SHP77 (cell line): ENCODE results near the gene LRRC66.

Experiments
- DNase-seq, 2 experiments: peaks; one replicate each; lab custom pipeline; 2025; lab: John Stamatoyannopoulos, UW

The LRRC66 gene

DNA sequence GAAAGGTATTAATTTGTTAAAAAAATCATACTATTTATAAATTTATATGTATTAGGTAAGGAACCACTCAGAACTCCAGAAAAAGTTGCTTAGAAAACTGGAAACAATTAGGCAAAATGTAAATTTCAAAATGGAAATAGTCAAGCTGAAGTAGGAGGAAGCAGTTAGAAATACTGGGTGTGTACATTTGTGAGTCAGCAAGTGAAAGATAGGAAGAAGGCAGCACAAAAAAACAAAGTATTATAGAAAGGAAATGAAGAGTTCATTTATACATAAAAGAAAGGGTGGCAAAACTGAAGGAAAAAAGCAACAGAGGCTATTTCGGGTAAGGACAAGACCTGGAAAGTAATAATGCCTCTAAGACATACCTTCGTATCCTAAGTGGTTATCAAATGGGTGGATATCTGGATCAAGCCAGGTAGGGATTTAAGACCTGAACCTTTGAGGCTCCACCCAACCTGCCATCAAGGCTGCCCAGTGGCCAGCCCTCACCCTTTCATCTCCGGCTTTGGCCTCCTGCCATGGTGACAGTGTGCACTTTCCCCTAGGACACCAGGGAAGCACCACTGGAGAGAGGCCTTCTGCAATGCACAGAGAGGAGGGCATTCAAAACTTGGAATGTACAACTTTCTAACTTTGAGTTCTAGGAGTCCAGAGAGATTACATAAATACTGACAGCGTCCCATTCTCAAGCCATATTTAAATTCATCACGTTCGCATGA is at the start of gene LRRC66:
Gene LRRC66 (minus strand): TSS at position 428 of the 722 bp plus-strand sequence. CDS start 2,750 bp downstream, outside the sequence.
- no peak for DNase-seq

GRCh38 chr4:52069571-52069970 is 49.4 kb upstream of the LRRC66 start:
- DNase-seq = no peak

DNA sequence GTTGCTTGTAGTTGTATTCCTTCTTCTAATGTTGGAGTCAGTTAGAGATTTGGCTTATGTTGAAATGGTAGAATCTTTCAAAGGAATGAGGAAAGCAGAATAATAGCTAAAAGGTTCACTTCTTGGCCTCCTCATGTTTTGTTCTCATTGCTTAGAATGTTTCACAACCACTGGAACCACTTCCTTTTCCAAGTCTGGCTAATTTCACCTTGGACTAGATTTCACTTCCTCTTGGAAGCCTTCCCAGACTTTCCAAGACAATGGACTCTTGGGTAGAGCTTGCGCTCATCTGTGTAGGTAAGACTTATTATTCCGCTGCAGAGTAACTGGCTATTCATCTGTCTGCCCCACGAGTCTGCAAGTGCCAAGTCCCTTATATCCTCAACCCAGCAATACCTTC is 39.2 kb upstream of the LRRC66 start:
- DNase-seq = no peak

DNA sequence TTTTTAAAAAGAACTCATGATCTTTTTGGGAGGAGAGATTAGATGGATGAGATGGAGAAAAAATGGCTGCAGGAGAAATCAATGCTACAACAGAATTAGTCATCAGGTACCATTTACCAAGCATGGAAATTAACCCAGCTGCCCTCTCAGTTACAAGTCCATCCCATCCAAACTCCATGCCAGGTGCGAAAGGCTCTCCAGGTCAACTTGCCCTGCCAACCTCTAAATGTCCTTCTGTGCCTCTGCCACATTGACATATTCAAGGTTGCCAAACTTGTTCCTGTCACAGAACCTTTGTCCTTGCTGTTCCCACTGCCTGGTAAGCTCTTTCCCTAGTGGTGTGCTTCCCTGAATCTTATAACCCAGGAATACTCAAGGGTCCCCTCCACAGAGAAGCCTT is 38.1 kb upstream of the LRRC66 start:
- DNase-seq = no peak

- no peak for DNase-seq
Measured at GRCh38 chr4:52057196-52057595, 37.0 kb upstream of the LRRC66 start.

DNA sequence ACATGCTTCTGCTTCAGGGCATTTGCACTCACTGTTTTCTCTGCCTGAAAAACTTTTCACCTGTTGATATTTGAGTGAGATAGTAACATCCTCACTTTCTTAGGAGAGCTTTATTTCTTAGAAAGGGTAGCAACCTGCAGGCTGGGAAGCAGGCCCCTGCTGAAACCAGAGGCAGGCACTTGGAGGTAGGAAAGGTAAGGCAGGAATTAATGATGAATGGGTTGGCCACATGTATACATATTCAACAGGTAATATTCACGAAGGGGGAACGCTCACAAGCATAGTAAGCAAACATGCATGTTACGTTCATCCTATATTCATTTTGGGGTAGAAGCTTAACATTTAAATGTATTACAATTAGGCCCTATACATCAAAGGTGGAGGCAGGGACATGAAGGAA is 34.1 kb upstream of the LRRC66 start:
- DNase-seq = no peak

GRCh38 chr4:52052475-52052780 is 32.3 kb upstream of the LRRC66 start:
- DNase-seq = no peak

GRCh38 chr4:52051615-52052474 is 31.7 kb upstream of the LRRC66 start:
- no peak for DNase-seq

DNA sequence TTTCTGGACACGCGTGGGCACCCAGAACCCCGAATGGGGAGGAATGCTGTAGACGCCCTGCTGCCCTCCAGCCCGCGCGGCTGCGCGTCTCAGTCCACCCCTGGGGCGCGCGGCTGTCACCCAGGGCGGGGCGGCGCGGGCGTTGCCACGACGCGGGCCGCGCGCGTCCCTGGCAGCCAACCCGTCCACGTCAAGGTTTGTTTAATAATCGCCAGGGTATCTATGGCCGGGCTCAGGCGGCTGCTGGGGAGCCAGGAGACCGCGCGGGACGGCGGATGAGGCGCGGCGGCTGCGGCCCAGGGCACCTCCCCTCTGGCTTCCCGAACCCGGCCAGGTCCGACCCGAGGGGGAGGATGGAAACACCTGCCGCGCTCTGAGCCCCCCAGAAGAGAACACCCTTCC is 31.1 kb upstream of the LRRC66 start, which contains the start of gene SPATA18:
Gene SPATA18 (plus strand): TSS at position 92 of the 402 bp plus-strand sequence. CDS start 401 bp downstream, outside the sequence.
- no peak for DNase-seq

DNA sequence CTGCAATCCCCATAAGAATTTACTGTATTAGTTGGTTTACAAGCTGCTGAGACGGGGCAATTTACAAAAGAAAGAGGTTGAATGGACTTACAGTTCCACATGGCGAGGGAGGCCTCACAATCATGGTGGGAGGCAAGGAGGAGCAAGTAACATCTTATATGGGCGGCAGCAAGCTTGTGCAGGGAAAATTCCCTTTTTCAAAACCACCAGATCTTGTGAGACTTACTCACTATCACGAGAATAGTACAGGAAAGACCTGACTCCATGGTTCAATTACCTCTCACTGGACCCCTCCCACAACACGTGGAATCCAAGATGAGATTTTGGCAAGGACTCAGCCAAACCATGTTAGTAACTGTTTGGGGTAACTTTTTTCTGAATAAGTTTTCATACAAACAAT is 29.1 kb upstream of the LRRC66 start:
- DNase-seq = no peak

DNA sequence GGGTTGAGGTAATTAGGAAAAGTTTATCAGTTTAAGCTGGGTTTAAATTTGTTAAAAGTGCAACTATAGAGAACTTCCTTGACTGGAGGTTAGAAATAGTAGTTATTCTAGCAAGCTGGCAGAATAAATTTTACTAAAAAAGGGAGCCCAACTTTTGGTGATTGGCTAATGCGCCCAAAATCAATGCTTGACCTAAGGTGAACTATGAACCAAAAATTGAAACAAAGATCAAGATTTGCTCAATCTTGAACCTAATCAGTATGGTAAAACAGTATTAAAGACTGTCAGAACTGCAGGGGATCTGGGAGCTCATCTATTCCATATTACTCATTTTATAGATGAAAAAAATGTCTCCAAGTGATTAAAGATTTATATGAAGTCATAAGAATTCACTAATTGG is 24.9 kb upstream of the LRRC66 start:
- DNase-seq = no peak

DNA sequence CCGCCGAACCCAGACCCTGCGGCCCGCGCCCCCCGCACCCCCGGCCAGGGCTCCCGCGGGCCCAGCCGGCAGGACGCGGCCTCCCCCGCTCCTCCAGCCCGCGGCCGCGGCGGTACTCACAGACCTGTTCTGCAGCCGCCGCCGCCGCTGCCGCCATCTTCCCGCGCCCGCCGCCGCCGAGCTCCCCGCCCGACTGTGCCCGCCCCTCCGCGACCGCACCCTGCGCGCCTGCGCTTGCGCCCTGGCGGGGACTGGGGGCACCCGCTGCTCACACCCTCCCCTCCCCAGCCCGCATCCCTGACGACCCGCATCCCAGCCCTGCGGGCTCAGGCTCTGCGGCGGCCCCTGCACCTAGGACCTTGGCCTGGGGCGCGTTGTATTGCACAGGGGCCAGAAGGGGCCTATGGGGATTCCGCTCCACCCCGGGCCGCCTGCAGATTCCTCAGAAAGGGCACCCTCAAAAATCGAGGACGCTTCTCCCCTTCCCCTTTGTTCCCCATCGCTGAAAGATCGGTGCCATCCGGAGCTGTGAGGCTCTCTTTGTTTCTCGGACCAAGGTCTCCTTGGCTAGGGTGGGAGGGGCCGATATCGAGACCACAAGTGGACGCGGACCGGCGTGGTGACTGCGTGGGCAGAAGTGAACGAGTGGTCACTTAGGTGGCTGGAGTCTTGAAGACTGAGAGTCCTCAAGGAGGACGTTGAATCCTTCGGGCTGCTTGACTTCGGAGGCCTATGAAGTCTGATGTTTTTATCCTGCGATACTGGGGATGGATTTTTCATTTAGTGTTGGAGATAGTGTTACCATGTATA is 18.1 kb upstream of the LRRC66 start, which contains the start of gene SGCB:
Gene SGCB (minus strand): TSS at position 197 of the 810 bp plus-strand sequence. CDS start 40 bp downstream, at position 157.
- DNase-seq = peak; percentile 65 to 72

- DNase-seq = peak; percentile 65 to 66
Measured at GRCh38 chr4:52037689-52038102, 17.5 kb upstream of the LRRC66 start.

GRCh38 chr4:52036886-52037530 is 16.8 kb upstream of the LRRC66 start:
- no peak for DNase-seq

DNA sequence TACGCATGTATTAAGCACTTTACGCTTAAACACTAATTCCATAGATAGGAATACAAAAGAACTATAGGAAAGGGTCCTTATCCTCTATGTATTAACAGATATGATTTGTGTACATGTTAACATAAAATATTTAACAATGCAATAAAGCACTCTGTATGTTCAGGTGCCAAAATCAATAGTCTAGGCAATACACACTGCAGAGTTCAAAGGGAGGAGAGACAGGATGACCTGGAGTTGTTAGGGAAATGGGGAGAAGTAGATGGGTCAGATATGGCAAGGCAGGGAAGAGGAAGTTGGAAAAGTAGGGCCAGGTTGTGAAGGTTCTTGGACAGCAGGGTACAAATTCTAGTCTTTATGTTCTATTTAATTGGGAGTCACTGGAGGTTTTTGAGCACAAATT is 15.0 kb upstream of the LRRC66 start:
- DNase-seq = no peak

DNA sequence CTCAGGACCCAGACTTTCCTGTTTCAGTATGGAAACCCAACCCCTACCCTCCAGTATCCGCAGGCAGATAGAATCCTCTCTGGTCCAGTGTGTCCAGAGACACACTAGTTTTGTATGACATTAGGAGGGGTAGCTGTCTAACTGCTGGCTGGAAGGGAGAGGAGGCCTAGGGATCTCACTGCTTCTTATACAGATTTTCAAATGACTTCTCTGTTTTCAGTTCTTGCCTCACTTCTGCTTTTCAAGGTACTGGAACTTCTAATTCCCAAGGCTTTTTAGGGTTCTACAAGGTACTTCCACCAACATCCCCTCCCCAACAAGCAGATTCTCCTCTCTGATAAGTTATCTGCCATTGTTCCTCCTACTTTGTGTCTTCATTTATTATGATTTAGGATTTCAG is 11.8 kb upstream of the LRRC66 start:
- no peak for DNase-seq

DNA sequence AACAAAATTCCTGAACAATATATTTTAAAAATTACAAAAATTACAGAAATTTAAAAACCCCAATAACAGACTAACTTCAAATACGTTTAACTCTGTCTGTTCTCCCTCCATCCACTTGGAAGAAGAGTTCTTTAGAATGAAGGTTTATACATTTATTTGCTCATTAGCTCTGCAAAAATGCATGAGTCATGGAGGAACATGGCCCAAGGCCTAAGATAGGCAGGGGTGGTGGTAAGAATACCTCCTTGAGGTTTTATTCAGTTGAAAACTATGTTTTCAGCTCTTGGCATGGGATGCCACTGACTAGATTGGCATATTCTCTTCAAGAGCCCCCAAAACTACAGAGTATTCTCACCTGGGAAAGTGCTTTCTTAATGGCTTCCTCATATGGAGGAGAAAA is 8.8 kb upstream of the LRRC66 start:
- DNase-seq = no peak

- no peak for DNase-seq
Measured at GRCh38 chr4:52017814-52018213, 2.3 kb downstream of the LRRC66 start.

- no peak for DNase-seq
Measured at GRCh38 chr4:52016981-52017380, 3.2 kb downstream of the LRRC66 start.

DNA sequence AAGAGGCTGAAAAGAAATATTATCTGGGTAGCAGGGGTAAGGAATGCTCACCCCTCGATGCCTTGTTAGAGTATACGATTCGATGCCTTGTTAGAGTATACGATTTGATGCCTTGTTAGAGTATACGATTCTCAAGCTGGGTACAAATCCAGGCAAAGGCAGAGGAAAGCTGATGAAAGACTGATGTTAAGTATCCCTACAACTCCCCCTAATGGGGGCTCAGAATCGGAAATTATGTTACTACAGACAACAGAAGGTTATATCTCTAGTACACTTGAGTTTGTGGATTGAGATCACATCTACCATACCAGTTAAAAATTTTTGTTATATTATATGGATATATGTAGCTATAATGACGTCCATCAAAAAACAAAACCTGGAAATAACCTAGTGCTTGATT is 4.8 kb downstream of the LRRC66 start:
- DNase-seq = peak; percentile 7 to 21

DNA sequence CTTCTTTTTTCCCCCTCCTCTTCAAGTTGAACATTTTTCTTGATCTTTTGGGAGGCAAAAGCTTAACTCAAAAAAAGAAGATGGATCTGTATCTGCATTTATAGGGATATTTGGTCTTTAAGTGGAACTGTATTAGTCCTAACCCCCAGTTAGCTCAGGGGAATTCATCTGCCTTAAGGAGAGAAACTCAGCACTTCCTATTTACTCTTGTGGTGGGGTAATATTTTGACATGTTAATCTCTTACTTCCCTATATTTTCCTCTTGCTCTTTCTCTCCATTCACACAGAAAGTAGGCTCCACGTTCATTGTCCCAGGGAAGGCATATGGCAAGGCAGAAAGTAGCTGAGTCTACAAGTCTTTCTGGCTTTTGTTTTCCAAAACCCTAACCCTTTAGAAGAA is 5.3 kb downstream of the LRRC66 start:
- no peak for DNase-seq

DNA sequence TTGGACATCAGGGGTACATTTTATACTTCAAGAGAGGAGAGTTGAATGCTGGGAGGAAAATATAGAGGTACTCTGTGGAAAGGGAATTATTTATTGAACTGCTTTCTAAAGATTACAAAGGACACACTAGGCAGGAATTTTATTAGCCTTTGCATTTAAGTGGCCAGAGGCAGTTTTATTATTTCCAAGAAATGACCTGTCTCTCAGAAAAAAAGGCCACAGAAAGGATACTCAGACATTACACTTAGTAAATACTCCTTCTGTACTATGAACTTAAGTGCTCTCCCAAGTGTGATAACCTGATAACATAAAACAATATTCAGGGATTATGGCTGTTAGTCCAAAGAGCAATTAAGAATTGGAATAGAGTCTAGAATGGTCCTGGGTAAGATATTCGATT is 7.5 kb downstream of the LRRC66 start:
- no peak for DNase-seq
